Erythroblast (primary cell): ENCODE results near the gene AKAP6.

ENCODE experiments used
- GATA1 ChIP-seq: IDR thresholded peaks from 2 replicates; pipeline ENCODE4 v1.6.1; 2011; ENCODE audit warnings: low read depth, mild to moderate bottlenecking, control low read depth, low read length, moderate library complexity
- POLR2A ChIP-seq: IDR thresholded peaks from 2 replicates; pipeline ENCODE4 v1.6.1; 2011; ENCODE audit warnings: mild to moderate bottlenecking, low read length

- no peak for TF ChIP-seq POLR2A
- TF ChIP-seq GATA1, result no peak
These were observed 306.1 kb downstream of the AKAP6 start for GRCh38 chr14:32635061-32635719.
